ENCODE measurements around the gene ADNP. TPM values are rescaled to one million over a fixed set of nuclear protein-coding genes. Genes with fewer than 3 reads are reported as not detected.

The ADNP gene
- total and polyA plus RNA-seq, 2 donors (not counting 1 experiment from before 2014, with no cell fraction given): 20.4 to 94.8 TPM

DNA sequence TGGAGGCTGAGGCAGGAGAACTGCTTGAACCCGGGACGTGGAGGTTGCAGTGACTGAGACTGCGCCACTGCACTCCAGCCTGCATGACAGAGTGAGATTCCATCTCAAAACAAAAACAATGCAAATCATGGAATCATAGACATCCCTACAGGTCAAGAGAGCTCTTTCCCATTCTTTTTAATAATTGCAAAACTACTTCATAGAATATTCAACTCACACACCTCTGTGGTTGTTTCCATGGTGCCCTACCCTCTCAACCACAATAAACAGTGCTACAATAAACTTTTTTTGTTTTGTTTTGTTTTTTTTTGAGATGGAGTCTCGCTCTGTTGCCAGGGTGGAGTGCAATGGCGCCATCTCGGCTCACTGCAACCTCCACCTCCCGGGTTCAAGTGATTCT, 11.8 kb upstream of the ADNP start:
- no peak overlapping the region for H3K4me3 ChIP-seq (ENCODE audit: control extremely low read depth in 1 of 5, extremely low read depth in 1 of 5, insufficient read depth in 1 of 5, low read depth in 2 of 5, low read length in 4 of 5)
- DNase-seq: no peak
- intact Hi-C loops (cut with micrococcal nuclease): no loop called here
- H3K9me3 ChIP-seq (ENCODE audit: control extremely low read depth in 1 of 3, control insufficient read depth in 2 of 3, insufficient read depth in 1 of 3, low read length in 2 of 3): no peaks in the 10 kb centered on the region
- H3K36me3 ChIP-seq (replicated peaks in 1 of 2; ENCODE audit: control extremely low read depth in 1 of 2, control insufficient read depth in 1 of 2, extremely low read depth in 1 of 2, insufficient read depth in 2 of 2, low read length in 1 of 2): peaks cover 17 to 73% of the 10 kb centered on the region in 2 experiments
- Mint-ChIP-seq H3K9me3 (ENCODE audit: insufficient read depth) (no peaks in the 10 kb centered on the region), H3K27me3 (no peaks in the 10 kb centered on the region), H3K4me1 (no peaks in the 10 kb centered on the region), H3K27ac (no peak overlapping the region), H3K4me3 (no peak overlapping the region)
- CTCF ChIA-PET: interaction anchor here (1.0 kb wide), 1 partner anchor 150 kb away, joined by 8 read pairs; no protein-coding TSS in a partner anchor
- no peak overlapping the region for H2AFZ ChIP-seq (ENCODE audit: insufficient read depth, low read depth, low read length, poor library complexity, severe bottlenecking)
- no peak overlapping the region for H3K27ac ChIP-seq (ENCODE audit: low read length in 2 of 2)
- no peak for TF ChIP-seq EZH2 (IDR thresholded peaks at IDR 0.05; ENCODE audit: borderline replicate concordance, insufficient read depth, low read depth, low read length, poor library complexity, severe bottlenecking)
- TF ChIP-seq, protein P1, sequence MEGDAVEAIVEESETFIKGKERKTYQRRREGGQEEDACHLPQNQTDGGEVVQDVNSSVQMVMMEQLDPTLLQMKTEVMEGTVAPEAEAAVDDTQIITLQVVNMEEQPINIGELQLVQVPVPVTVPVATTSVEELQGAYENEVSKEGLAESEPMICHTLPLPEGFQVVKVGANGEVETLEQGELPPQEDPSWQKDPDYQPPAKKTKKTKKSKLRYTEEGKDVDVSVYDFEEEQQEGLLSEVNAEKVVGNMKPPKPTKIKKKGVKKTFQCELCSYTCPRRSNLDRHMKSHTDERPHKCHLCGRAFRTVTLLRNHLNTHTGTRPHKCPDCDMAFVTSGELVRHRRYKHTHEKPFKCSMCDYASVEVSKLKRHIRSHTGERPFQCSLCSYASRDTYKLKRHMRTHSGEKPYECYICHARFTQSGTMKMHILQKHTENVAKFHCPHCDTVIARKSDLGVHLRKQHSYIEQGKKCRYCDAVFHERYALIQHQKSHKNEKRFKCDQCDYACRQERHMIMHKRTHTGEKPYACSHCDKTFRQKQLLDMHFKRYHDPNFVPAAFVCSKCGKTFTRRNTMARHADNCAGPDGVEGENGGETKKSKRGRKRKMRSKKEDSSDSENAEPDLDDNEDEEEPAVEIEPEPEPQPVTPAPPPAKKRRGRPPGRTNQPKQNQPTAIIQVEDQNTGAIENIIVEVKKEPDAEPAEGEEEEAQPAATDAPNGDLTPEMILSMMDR (IDR thresholded peaks at IDR 0.05): no peak
- POLR2A ChIA-PET: no interaction called here
- peaks cover 3% of the 10 kb centered on the region for H4K20me1 ChIP-seq (ENCODE audit: control insufficient read depth, insufficient read depth, low read length, poor library complexity, severe bottlenecking)
- no peaks in the 10 kb centered on the region for H3K4me1 ChIP-seq (ENCODE audit: control insufficient read depth in 2 of 2, insufficient read depth in 2 of 2, low read length in 2 of 2)
- no peak overlapping the region for H3K4me2 ChIP-seq (replicated peaks; ENCODE audit: low read depth, low read length, poor library complexity, severe bottlenecking)
- H3K79me2 ChIP-seq (ENCODE audit: control insufficient read depth, insufficient read depth, low read length): peaks cover 13% of the 10 kb centered on the region
- no peak overlapping the region for H3K9ac ChIP-seq (ENCODE audit: low read length)
- 100% methylated on average over 3 of the region's 7 CpGs for WGBS (ENCODE audit: insufficient coverage)
- ATAC-seq (ENCODE audit: low read depth): no peak
- H3K27me3 ChIP-seq (replicated peaks in 1 of 4; ENCODE audit: control extremely low read depth in 1 of 4, control insufficient read depth in 3 of 4, insufficient read depth in 4 of 4, low read length in 3 of 4): no peaks in the 10 kb centered on the region

DNA sequence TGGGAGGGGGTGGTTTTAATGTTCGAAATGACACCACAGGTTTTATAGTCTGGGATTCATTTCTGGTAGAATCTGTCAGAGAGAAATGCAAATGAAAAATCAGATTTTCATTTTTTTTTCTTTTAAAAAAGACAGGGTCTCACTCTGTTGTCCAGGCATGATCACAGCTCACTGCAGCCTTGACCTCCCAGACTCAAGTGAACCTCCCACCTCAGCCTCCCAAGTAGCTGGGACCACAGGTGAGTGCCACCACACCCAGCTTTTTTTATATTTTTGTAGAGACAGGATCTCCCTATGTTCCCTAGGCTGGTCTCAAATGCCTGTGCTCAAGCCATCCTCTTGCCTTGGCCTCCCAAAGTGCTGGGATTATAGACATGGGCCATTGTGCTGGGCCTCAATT, 2.4 kb upstream of the ADNP start:
- WGBS (ENCODE audit: insufficient coverage): no CpG with 5 or more reads among the region's 1 CpG
- no peak for TF ChIP-seq EZH2 (IDR thresholded peaks at IDR 0.05; ENCODE audit: borderline replicate concordance, insufficient read depth, low read depth, low read length, poor library complexity, severe bottlenecking)
- Histone ChIP-seq H3K27ac (ENCODE audit: low read length in 2 of 2) (no peak overlapping the region), H3K9ac (ENCODE audit: low read length) (no peak overlapping the region), H3K27me3 (replicated peaks in 1 of 4; ENCODE audit: control extremely low read depth in 1 of 4, control insufficient read depth in 3 of 4, insufficient read depth in 4 of 4, low read length in 3 of 4) (no peaks in the 10 kb centered on the region), H3K4me3 (ENCODE audit: control extremely low read depth in 1 of 5, extremely low read depth in 1 of 5, insufficient read depth in 1 of 5, low read depth in 2 of 5, low read length in 4 of 5) (no peak overlapping the region), H4K20me1 (ENCODE audit: control insufficient read depth, insufficient read depth, low read length, poor library complexity, severe bottlenecking) (peaks cover 12% of the 10 kb centered on the region), H3K4me1 (ENCODE audit: control insufficient read depth in 2 of 2, insufficient read depth in 2 of 2, low read length in 2 of 2) (peaks cover 17 to 21% of the 10 kb centered on the region in 2 donors), H3K9me3 (ENCODE audit: control extremely low read depth in 1 of 3, control insufficient read depth in 2 of 3, insufficient read depth in 1 of 3, low read length in 2 of 3) (no peaks in the 10 kb centered on the region), H3K4me2 (replicated peaks; ENCODE audit: low read depth, low read length, poor library complexity, severe bottlenecking) (no peak overlapping the region), H3K36me3 (replicated peaks in 1 of 2; ENCODE audit: control extremely low read depth in 1 of 2, control insufficient read depth in 1 of 2, extremely low read depth in 1 of 2, insufficient read depth in 2 of 2, low read length in 1 of 2) (peaks cover 2 to 34% of the 10 kb centered on the region in 2 experiments), H3K79me2 (ENCODE audit: control insufficient read depth, insufficient read depth, low read length) (peaks cover 18% of the 10 kb centered on the region), H2AFZ (ENCODE audit: insufficient read depth, low read depth, low read length, poor library complexity, severe bottlenecking) (no peak overlapping the region)
- Mint-ChIP-seq H3K27me3 (no peaks in the 10 kb centered on the region), H3K27ac (no peak overlapping the region), H3K9me3 (ENCODE audit: insufficient read depth) (no peaks in the 10 kb centered on the region), H3K4me1 (peaks cover 21% of the 10 kb centered on the region), H3K4me3 (no peak overlapping the region)
- ATAC-seq (ENCODE audit: low read depth) (no peak), DNase-seq (no peak)
- CTCF ChIA-PET: interaction anchor here (3.1 to 16.7 kb wide), 2 partner anchors 24 to 138 kb away, joined by 31 to 390 read pairs; partner anchors contain the start of genes BCAS4, DPM1 and MOCS3
- POLR2A ChIA-PET: no interaction called here
- intact Hi-C loops (cut with micrococcal nuclease): loop anchor here (5.0 kb wide), 1 partner anchor 816 kb away; no protein-coding TSS in a partner anchor

Measured in B cell (primary cell).